ENCODE measurements around the gene TRAF3.

The TRAF3 gene

GRCh38 chr14:102840771-102841528 lies 63.7 kb downstream of the TRAF3 start:
- in situ Hi-C loops (cut with HindIII; ENCODE audit: low sequenced_read_pairs): no loop called here
- TF ChIP-seq CTCF (IDR thresholded peaks at IDR 0.05; ENCODE audit: low read depth, low read length): no peak
- no peak overlapping the region for H3K4me3 ChIP-seq (ENCODE audit: low read depth, low read length)
- DNase-seq (ENCODE audit: low read depth, low spot score): no peak

GRCh38 chr14:102848830-102849525 lies 71.7 kb downstream of the TRAF3 start:
- no peak for DNase-seq (ENCODE audit: low read depth, low spot score)
- TF ChIP-seq CTCF (IDR thresholded peaks at IDR 0.05; ENCODE audit: low read depth, low read length): no peak
- H3K4me3 ChIP-seq (ENCODE audit: low read depth, low read length): no peak overlapping the region
- in situ Hi-C loops (cut with HindIII; ENCODE audit: low sequenced_read_pairs): no loop called here

GRCh38 chr14:102849526-102850379 lies 72.5 kb downstream of the TRAF3 start:
- in situ Hi-C loops (cut with HindIII; ENCODE audit: low sequenced_read_pairs): no loop called here
- TF ChIP-seq CTCF (IDR thresholded peaks at IDR 0.05; ENCODE audit: low read depth, low read length): no peak
- no peak overlapping the region for H3K4me3 ChIP-seq (ENCODE audit: low read depth, low read length)
- DNase-seq (ENCODE audit: low read depth, low spot score): peak; percentile 27

GRCh38 chr14:102853648-102854047 lies 76.4 kb downstream of the TRAF3 start:
- no peak for TF ChIP-seq CTCF (IDR thresholded peaks at IDR 0.05; ENCODE audit: low read depth, low read length)
- in situ Hi-C loops (cut with HindIII; ENCODE audit: low sequenced_read_pairs): no loop called here
- no peak for DNase-seq (ENCODE audit: low read depth, low spot score)
- H3K4me3 ChIP-seq (ENCODE audit: low read depth, low read length): no peak overlapping the region

- in situ Hi-C loops (cut with HindIII; ENCODE audit: low sequenced_read_pairs): no loop called here
- no peak for DNase-seq (ENCODE audit: low read depth, low spot score)
- no peak overlapping the region for H3K4me3 ChIP-seq (ENCODE audit: low read depth, low read length)
- TF ChIP-seq CTCF (IDR thresholded peaks at IDR 0.05; ENCODE audit: low read depth, low read length): no peak
These were observed 76.9 kb downstream of the TRAF3 start for GRCh38 chr14:102854091-102854703.

- in situ Hi-C loops (cut with HindIII; ENCODE audit: low sequenced_read_pairs): no loop called here
- DNase-seq (ENCODE audit: low read depth, low spot score): no peak
- no peak overlapping the region for H3K4me3 ChIP-seq (ENCODE audit: low read depth, low read length)
- no peak for TF ChIP-seq CTCF (IDR thresholded peaks at IDR 0.05; ENCODE audit: low read depth, low read length)
These were observed 78.9 kb downstream of the TRAF3 start for GRCh38 chr14:102856179-102856578.

Data from astrocyte of the spinal cord (primary cell).